Bronchial epithelial cell (primary cell): Measurements from ENCODE around the gene HSPA4. TPM values are rescaled to one million over a fixed set of nuclear protein-coding genes. Genes with fewer than 3 reads are reported as not detected.

ENCODE experiments used
- DNase-seq: peaks from one replicate; pipeline ENCODE4 v3.0.0-alpha.2; 2010; ENCODE audit warnings: low read depth
- FAIRE-seq: peaks from 2 replicates; lab custom pipeline; 2011; peaks lifted over from hg19 to GRCh38; lab: Jason Lieb, UNC
- H3K27me3 ChIP-seq: 2 replicates; pipeline ENCODE4 v1.5.1; 2011; ENCODE audit warnings: low read length; ENCODE audit not compliant: control insufficient read depth, insufficient read depth
- H3K36me3 ChIP-seq: 2 replicates; pipeline ENCODE4 v1.5.1; 2011; ENCODE audit warnings: low read length; ENCODE audit not compliant: control insufficient read depth, insufficient read depth
- H3K4me3 ChIP-seq: 2 replicates; pipeline ENCODE4 v1.5.1; 2011; ENCODE audit warnings: mild to moderate bottlenecking, low read depth, low read length, control low read depth
- total RNA-seq: library from RNA; depleted of rRNA; stranded (reverse); fragments of >200 nt; gene quantifications from 2 replicates; pipeline ENCODE4 v1.2.1, GENCODE V29; 2014
- TF ChIP-seq, protein P1 (sequence below): IDR thresholded peaks from 2 replicates; pipeline ENCODE4 v1.5.1; 2011; ENCODE audit warnings: mild to moderate bottlenecking, moderate library complexity, low read length, control low read depth, inconsistent platforms; ENCODE audit not compliant: insufficient read depth, severe bottlenecking

HSPA4 gene
- total RNA-seq, 1 donor from 2014 or later = 142 TPM

DNA sequence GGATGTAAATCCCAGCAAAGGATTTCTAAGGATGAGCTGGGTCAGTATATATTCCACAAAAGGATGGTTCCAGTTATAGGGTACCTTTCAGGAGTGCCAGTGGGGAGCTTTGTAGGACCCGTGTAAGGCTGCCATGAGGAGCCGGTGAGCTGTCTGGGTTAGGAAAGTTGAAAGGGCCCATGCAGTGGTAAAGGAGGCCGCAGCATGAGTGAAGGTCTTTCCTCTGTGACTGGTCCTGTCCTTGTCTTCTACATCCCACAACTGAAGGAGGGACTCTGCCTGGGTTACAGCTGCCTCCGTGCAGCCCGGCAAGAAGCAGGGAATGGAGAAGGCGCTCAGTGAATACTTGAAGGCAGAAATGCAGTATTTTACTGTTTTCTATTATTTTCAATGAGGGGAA, 58.9 kb downstream of the HSPA4 start:
- FAIRE-seq = no peak
- H3K27me3 ChIP-seq = no peaks in the 10 kb centered on the region
- peaks cover under 1% of the 10 kb centered on the region for H3K36me3 ChIP-seq
- no peak for DNase-seq
- TF ChIP-seq, protein P1, sequence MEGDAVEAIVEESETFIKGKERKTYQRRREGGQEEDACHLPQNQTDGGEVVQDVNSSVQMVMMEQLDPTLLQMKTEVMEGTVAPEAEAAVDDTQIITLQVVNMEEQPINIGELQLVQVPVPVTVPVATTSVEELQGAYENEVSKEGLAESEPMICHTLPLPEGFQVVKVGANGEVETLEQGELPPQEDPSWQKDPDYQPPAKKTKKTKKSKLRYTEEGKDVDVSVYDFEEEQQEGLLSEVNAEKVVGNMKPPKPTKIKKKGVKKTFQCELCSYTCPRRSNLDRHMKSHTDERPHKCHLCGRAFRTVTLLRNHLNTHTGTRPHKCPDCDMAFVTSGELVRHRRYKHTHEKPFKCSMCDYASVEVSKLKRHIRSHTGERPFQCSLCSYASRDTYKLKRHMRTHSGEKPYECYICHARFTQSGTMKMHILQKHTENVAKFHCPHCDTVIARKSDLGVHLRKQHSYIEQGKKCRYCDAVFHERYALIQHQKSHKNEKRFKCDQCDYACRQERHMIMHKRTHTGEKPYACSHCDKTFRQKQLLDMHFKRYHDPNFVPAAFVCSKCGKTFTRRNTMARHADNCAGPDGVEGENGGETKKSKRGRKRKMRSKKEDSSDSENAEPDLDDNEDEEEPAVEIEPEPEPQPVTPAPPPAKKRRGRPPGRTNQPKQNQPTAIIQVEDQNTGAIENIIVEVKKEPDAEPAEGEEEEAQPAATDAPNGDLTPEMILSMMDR = no peak
- H3K4me3 ChIP-seq = no peak overlapping the region

DNA sequence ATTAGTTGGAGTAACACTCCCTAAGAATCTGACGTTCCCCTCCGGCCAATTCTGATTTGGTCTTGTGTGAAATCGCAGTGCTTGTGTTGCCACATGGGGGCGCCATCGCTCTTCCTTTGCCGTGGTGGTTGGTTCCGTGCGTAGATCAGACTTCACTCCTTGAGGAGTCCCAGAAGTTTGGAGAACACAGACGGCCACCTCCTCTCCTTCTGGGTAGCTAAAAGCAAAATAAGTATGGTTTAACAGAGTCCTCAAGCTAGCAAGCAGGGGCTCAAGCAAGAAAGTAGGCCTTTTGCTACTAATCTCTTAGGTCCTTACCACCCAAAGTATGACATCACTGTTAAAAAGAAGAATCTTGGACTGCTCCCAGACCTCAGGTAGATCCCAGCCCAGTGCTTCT, 59.5 kb downstream of the HSPA4 start:
- no peak for FAIRE-seq
- peak; percentile 71 for DNase-seq
- TF ChIP-seq, protein P1 = peak; percentile 91
- H3K36me3 ChIP-seq = no peaks in the 10 kb centered on the region
- H3K4me3 ChIP-seq = no peak overlapping the region
- H3K27me3 ChIP-seq = no peaks in the 10 kb centered on the region

DNA sequence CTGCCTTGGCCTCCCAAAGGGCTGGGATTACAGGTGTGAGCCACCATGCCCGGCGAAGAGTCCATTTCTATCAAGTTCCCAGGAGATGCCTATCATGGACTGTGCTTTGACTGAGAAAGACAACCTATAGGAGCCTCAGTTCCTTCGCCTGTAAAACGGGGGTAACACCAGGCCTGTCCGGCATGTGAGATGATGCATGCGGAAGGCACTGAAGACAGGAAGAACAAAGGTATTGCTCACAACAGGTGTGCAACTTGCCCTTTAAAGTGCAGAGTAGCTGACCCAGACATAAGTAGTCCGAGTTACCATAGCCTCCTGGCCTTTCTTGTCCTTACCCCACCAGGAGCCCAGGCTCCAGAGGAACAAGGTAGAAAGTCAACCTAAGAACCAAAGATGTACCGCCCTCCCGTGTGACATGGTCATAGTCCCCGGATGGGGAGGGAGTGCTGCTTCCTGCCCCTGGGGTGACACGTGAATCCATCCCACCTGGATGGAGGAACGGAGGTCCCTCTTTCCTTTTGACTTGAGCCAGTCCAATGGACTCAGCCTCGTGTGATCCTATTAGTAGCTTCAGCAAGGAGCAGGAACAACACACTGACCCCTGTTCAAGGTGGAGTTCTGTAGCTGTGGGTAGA, 60.3 kb downstream of the HSPA4 start:
- no peak overlapping the region for H3K4me3 ChIP-seq
- no peaks in the 10 kb centered on the region for H3K36me3 ChIP-seq
- H3K27me3 ChIP-seq = no peaks in the 10 kb centered on the region
- DNase-seq (no peak), FAIRE-seq (peak; percentile 13)
- TF ChIP-seq, protein P1 = no peak

DNA sequence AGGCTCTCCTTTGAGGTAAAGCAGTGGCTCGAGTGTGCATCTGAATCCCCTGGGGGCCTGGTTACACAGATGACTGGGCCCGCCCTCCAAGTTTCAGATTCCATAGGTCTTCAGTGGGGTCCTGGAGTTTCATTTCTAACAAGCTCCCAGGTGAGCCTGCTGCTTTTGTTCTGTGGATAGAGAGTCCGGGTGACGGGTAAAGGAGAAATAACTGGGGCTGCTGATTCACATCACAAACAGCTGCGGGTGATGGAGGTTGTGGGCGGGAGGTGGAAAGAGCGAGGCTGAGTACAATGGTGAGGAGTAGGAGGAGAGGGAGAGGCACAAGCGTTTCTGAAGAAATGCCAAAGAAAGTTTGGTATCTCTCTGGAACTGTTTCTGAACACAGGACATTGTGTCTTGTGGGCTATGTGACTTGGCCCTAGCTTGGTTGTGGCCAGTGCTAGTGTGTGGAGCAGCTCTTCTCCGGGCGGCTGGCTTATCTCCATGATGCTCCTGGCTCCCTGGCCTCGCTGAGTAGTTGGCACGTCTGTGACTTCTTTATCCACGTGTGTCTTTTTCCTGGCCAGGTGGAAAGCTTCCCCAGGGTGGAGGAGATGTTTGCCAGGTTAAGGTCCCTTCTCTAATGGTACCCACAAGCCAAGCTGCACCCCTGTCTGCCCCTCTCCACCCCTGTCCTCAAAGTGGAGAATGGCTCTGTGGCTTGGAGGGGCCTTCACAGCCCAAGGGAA, 61.7 kb downstream of the HSPA4 start:
- Histone ChIP-seq H3K27me3 (no peaks in the 10 kb centered on the region), H3K4me3 (no peak overlapping the region), H3K36me3 (no peaks in the 10 kb centered on the region)
- FAIRE-seq = no peak
- peak; percentile 48 for DNase-seq
- TF ChIP-seq, protein P1 = no peak

DNA sequence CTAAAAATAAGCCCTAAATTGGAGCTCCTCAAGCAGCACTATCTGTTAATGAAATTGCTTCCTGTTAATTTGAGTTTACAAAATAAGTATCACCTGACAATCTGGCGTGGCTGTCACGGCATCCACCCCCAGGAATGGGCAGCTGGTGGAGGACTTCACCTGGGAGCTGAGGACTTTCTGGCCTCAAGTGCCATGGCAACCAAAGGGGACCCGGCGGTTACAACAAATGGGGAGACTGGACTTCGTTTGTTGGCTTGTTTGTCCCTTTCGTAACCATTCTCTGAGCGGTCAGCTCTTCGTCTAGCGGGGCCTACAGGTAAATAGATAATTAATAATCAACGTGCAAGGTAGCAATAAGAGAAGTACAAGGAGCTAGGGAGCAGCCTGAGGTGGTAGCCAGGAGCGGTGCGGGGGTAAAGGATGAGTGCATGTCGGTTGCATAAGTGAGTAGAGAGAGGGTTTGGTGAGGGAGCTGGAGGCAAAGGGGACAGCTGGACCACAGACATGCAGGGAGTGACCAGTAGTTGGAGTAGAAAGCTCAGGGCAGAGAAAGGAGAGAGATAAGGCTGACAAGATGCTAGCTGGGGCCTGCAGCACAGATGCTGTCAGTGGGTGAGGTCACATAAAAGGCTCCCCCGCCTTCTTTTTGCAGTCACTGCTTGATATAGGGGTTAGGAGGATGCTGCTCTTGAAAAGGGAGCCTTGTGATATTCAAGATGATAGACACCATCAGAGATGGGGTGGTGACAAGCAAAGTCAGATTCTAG, 62.5 kb downstream of the HSPA4 start:
- TF ChIP-seq, protein P1 = no peak
- Histone ChIP-seq H3K4me3 (no peak overlapping the region), H3K27me3 (no peaks in the 10 kb centered on the region), H3K36me3 (no peaks in the 10 kb centered on the region)
- no peak for DNase-seq
- peak; percentile 32 for FAIRE-seq
